OCI-LY1 (cell line): Measurements from ENCODE around the gene ZBTB7A.

Experiments
- H2AFZ ChIP-seq: fragments of 200-600 bp; sonication (generic), shearing (Covaris generic); 2 replicates; pipeline ENCODE4 v1.6.0; 2014; ENCODE audit warnings: antibody characterized with exemption, mild to moderate bottlenecking, low read length
- H3F3A ChIP-seq: fragments of 200-600 bp; sonication (generic), shearing (Covaris generic); 2 replicates; pipeline ENCODE4 v1.6.0; 2014; ENCODE audit warnings: mild to moderate bottlenecking, antibody characterized with exemption, low read length, moderate library complexity; ENCODE audit not compliant: insufficient read depth
- H3K27ac ChIP-seq: fragments of 200-600 bp; sonication (generic); 2 replicates; pipeline ENCODE4 v1.5.1; 2014; ENCODE audit warnings: low read length, mixed run types, mild to moderate bottlenecking, low read depth; ENCODE audit not compliant: poor library complexity, severe bottlenecking
- H3K27me3 ChIP-seq: fragments of 200-600 bp; sonication (generic); 2 replicates; pipeline ENCODE4 v1.6.0; 2014; ENCODE audit warnings: antibody characterized with exemption, mild to moderate bottlenecking, low read length, moderate library complexity; ENCODE audit not compliant: insufficient read depth
- H3K36me3 ChIP-seq: fragments of 200-600 bp; sonication (generic); 2 replicates; pipeline ENCODE4 v1.6.1; 2014; ENCODE audit warnings: mild to moderate bottlenecking, antibody characterized with exemption, low read length, moderate library complexity, mixed read lengths; ENCODE audit not compliant: insufficient read depth
- H3K4me1 ChIP-seq: fragments of 200-600 bp; sonication (generic); 2 replicates; pipeline ENCODE4 v1.5.1; 2014; ENCODE audit warnings: mild to moderate bottlenecking, low read length, moderate library complexity; ENCODE audit not compliant: insufficient read depth, severe bottlenecking
- H3K4me2 ChIP-seq: fragments of 200-600 bp; sonication (generic), shearing (Covaris generic); 2 replicates; pipeline ENCODE4 v1.6.1; 2014; ENCODE audit warnings: low read length
- H3K4me3 ChIP-seq: fragments of 200-600 bp; sonication (generic); 2 replicates; pipeline ENCODE4 v1.5.1; 2014; ENCODE audit warnings: low read length, low read depth, mild to moderate bottlenecking, mixed read lengths; ENCODE audit not compliant: poor library complexity, severe bottlenecking
- H3K79me2 ChIP-seq: fragments of 200-600 bp; shearing (Covaris generic); 2 replicates; pipeline ENCODE4 v1.6.1; 2016; ENCODE audit warnings: mixed run types, low read length, mixed read lengths; ENCODE audit not compliant: insufficient read depth
- H3K9ac ChIP-seq: fragments of 200-600 bp; sonication (generic), shearing (Covaris generic); 2 replicates; pipeline ENCODE4 v1.6.1; 2014; ENCODE audit warnings: mild to moderate bottlenecking, low read length, mixed read lengths
- H3K9me2 ChIP-seq: fragments of 200-600 bp; sonication (generic), shearing (Covaris generic); 2 replicates; pipeline ENCODE4 v1.6.1; 2014; ENCODE audit warnings: low read depth, mild to moderate bottlenecking, low read length, mixed read lengths
- H3K9me3 ChIP-seq: fragments of 200-600 bp; shearing (Covaris generic); 2 replicates; pipeline ENCODE4 v1.6.1; 2014; ENCODE audit warnings: low read length, mixed read lengths
- H4K20me1 ChIP-seq: fragments of 200-600 bp; sonication (generic), shearing (Covaris generic); 2 replicates; pipeline ENCODE4 v1.6.0; 2016; ENCODE audit warnings: mild to moderate bottlenecking, low read length; ENCODE audit not compliant: insufficient read depth
- EZH2 ChIP-seq: fragments of 200-600 bp; sonication (generic), shearing (Covaris generic); IDR thresholded peaks from 2 replicates; pipeline ENCODE4 v1.8.0; 2017; ENCODE audit warnings: borderline replicate concordance, mixed run types, mild to moderate bottlenecking, antibody characterized with exemption, low read length, moderate library complexity, mixed read lengths
- TF ChIP-seq, protein P1 (sequence below): fragments of 200-600 bp; sonication (generic), shearing (Covaris generic); IDR thresholded peaks from 2 replicates; pipeline ENCODE4 v1.5.1; 2017; ENCODE audit warnings: mild to moderate bottlenecking, antibody characterized with exemption, low read length, moderate library complexity, mixed read lengths

ZBTB7A gene

DNA sequence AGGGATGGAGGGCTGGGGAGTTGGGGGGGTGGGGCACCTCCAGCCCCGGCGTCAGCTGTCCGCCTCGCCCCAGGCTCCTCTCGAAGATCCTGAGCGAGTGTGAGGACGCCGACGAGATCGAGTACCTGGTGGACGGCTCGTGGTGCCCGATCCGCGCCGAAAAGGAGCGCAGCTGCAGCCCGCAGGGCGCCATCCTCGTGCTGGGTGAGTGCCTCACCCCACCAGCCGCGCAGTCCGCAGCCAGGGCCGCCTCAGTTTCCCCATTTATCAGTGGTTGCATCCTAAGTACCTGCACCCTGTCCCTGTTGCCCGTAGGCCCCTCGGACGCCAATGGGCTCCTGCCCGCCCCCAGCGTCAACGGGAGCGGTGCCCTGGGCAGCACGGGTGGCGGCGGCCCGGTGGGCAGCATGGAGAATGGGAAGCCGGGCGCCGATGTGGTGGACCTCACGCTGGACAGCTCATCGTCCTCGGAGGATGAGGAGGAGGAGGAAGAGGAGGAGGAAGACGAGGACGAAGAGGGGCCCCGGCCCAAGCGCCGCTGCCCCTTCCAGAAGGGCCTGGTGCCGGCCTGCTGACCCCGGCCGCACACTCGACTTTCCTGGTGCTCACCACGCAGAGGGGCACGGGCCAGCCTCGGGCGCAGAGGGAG lies 29.3 kb downstream of the ZBTB7A start:
- H3K36me3 ChIP-seq, result peaks cover 52% of the 10 kb centered on the region
- H3K4me1 ChIP-seq, result no peaks in the 10 kb centered on the region
- no peaks in the 10 kb centered on the region for H3K27me3 ChIP-seq
- no peak overlapping the region for H3K27ac ChIP-seq
- no peak overlapping the region for H3K4me3 ChIP-seq
- H3K9me3 ChIP-seq, result no peaks in the 10 kb centered on the region
- no peaks in the 10 kb centered on the region for H3K9me2 ChIP-seq
- H3K79me2 ChIP-seq, result no peaks in the 10 kb centered on the region
- no peak overlapping the region for H3K4me2 ChIP-seq
- no peak overlapping the region for H3K9ac ChIP-seq
- no peak overlapping the region for H2AFZ ChIP-seq
- no peaks in the 10 kb centered on the region for H3F3A ChIP-seq
- no peaks in the 10 kb centered on the region for H4K20me1 ChIP-seq
- no peak for TF ChIP-seq EZH2
- TF ChIP-seq, protein P1, sequence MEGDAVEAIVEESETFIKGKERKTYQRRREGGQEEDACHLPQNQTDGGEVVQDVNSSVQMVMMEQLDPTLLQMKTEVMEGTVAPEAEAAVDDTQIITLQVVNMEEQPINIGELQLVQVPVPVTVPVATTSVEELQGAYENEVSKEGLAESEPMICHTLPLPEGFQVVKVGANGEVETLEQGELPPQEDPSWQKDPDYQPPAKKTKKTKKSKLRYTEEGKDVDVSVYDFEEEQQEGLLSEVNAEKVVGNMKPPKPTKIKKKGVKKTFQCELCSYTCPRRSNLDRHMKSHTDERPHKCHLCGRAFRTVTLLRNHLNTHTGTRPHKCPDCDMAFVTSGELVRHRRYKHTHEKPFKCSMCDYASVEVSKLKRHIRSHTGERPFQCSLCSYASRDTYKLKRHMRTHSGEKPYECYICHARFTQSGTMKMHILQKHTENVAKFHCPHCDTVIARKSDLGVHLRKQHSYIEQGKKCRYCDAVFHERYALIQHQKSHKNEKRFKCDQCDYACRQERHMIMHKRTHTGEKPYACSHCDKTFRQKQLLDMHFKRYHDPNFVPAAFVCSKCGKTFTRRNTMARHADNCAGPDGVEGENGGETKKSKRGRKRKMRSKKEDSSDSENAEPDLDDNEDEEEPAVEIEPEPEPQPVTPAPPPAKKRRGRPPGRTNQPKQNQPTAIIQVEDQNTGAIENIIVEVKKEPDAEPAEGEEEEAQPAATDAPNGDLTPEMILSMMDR, result no peak

DNA sequence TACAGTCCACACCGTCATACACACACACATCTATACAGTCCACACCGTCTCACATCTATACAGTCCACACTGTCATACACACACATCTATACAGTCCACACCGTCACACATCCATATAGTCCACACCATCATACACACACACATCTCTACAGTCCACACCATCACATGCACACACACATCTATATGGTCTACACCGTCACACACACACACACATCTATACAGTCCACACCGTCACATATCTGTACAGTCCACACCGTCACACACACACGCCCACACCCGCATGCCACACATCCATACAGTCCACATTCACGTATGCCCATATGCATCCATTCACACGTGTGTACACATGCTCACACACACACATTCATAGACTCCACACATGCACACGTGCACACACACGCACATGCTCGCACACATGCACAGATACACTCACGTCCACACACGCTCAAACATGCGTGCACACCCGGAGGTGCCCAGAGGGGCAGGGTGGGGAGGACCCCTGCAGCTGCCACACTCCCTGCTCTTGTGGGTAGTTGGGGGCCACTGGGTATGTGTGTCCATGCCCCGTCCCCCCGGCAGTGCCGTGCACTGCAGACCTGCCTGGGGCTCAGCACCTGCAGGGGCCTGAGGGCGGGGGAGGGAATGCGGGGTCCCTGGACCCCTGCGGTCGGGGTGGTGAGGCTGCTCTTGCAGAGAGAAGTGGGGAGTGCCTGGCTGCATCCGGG lies 30.0 kb downstream of the ZBTB7A start:
- no peaks in the 10 kb centered on the region for H3K4me1 ChIP-seq
- TF ChIP-seq, protein P1, result no peak
- TF ChIP-seq EZH2, result no peak
- peaks cover 48% of the 10 kb centered on the region for H3K36me3 ChIP-seq

DNA sequence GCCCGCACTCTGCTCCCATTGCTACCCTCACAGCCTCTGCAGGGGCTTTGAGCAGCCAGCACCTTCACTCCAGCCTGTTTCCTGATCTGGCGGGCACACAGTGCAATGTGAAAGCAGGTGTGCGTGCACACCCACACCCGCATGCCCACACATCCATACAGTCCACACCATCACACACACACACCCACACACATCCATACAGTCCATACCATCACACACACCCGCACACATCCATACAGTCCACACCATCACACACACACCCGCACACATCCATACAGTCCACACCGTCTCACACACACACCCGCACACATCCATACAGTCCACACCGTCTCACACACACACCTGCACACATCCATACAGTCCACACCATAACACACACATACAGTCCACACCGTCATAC lies 31.1 kb downstream of the ZBTB7A start:
- Histone ChIP-seq H3F3A (no peaks in the 10 kb centered on the region), H3K27me3 (no peaks in the 10 kb centered on the region), H3K9ac (no peak overlapping the region), H2AFZ (no peak overlapping the region), H3K79me2 (no peaks in the 10 kb centered on the region), H3K27ac (no peak overlapping the region), H3K9me2 (no peaks in the 10 kb centered on the region), H3K4me2 (no peak overlapping the region), H4K20me1 (no peaks in the 10 kb centered on the region), H3K36me3 (peaks cover 55% of the 10 kb centered on the region), H3K4me1 (no peaks in the 10 kb centered on the region), H3K9me3 (no peaks in the 10 kb centered on the region), H3K4me3 (no peak overlapping the region)
- TF ChIP-seq, protein P1, result no peak
- TF ChIP-seq EZH2, result no peak

More for the DNA sequence above, 30.0 kb downstream of the ZBTB7A start:
- Histone ChIP-seq H3F3A (no peaks in the 10 kb centered on the region), H3K79me2 (no peaks in the 10 kb centered on the region), H3K9ac (no peak overlapping the region), H3K4me2 (no peak overlapping the region), H3K27me3 (no peaks in the 10 kb centered on the region), H4K20me1 (no peaks in the 10 kb centered on the region), H3K9me3 (no peaks in the 10 kb centered on the region), H3K27ac (no peak overlapping the region), H2AFZ (no peak overlapping the region), H3K9me2 (no peaks in the 10 kb centered on the region), H3K4me3 (no peak overlapping the region)
